ENCODE results near the gene TMEM126A.
"Not testable (repeated sequence)": the region's sequence is repeated elsewhere in the genome, so short reads cannot be mapped to it uniquely, and the experiment has no call there.

TMEM126A gene

DNA sequence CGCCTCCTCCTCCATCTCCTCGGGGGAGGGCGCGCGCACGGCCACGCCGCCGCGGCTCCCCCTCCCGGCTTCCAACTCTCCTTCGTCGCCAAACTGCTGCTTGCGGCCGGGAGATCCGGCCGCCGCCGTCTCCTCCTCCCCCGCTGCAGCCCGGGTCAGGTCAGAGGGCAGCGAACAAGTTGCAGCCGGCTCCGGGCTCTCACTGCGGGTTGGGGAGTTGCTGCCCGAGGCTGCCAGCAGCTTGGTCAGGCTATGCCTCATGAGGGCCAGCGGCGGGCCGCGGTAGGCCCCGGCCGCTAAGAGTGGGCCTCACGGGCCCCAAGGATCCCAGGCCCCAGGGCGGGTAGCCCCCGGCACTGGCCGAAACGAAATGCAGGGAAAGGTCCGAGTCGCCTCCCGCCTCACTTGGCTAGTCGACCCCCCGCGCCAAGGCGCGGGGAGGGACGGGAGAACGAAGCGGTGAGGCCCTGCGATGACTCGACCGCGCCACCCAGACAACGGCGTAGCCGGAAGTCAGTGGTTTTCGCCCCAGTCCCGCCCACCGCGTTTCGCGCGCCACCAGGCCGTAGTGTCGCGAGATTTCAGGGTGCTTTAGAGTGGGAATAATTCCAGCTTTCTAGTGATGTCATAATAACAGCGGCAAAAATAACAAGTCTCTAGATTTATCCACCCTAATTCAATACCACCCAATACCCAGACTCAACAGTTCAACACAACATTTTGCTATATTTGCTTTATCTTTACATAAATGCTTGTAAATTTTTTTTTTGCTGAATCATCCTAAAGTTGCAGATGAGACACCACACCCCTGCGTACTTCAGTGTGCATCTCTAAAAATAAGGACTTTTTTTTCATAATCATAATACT is 17.1 kb downstream of the TMEM126A start, which contains the start of gene CREBZF:
TSS of gene CREBZF (minus strand) at position 515 of the 867 bp plus-strand sequence. CDS start at position 261, 254 bp downstream.
- H3K27me3 ChIP-seq (ENCODE audit: insufficient read depth, low read length): no peaks in the 10 kb centered on the region
- H3K4me1 ChIP-seq (ENCODE audit: insufficient read depth, low read length): peaks cover 33% of the 10 kb centered on the region
- peak within 1 kb of the TSS; percentile 87 for H3K4me3 ChIP-seq (ENCODE audit: low read length)
- H3K36me3 ChIP-seq (ENCODE audit: insufficient read depth, low read length): peaks cover 27% of the 10 kb centered on the region
- H3K9me3 ChIP-seq (ENCODE audit: low read length): no peaks in the 10 kb centered on the region
- peak within 1 kb of the TSS; percentile 95 for H2AFZ ChIP-seq (ENCODE audit: low read depth, low read length)

DNA sequence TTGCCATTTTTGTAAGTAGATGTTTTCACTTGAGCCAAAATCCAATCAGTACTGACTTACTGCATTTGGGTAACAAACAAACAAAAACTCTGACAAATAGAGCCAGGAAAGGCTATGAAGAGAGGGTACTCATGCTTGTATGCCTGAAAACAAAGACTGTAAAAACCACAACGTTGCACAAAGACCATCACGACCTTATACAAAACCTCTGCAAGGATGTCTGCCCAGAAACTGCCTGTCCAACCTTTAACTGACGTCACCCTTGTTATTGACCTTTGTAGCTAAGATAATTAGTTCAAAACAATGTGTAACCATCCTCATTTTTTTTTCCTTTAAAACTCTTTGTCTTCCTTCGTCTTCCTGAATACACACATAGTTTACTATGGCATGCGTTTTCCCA is 18.0 kb downstream of the TMEM126A start:
- Histone ChIP-seq H3K27me3 (ENCODE audit: insufficient read depth, low read length) (no peaks in the 10 kb centered on the region), H3K4me1 (ENCODE audit: insufficient read depth, low read length) (peaks cover 24% of the 10 kb centered on the region), H3K36me3 (ENCODE audit: insufficient read depth, low read length) (peaks cover 18% of the 10 kb centered on the region), H3K4me3 (ENCODE audit: low read length) (peak overlapping the region; percentile 87), H3K9me3 (ENCODE audit: low read length) (no peaks in the 10 kb centered on the region), H2AFZ (ENCODE audit: low read depth, low read length) (peak overlapping the region; percentile 95)

DNA sequence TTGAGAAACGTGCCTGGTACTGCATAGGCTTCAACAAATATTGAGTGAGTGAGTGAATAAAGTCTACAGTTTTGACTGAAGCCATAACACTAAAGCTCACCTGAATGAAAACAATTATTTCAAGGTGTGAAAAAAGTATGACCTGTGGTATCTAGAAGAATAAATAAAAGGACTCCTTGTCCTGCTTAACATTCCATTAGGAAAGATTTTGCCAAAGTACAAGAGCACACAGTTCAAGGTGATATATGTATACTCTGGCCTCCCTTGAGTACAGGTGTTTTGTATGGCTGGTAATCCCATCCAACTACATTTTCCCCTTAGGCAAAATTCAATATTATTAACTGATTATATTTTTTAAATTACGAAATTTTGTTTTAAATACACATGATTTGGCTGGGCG is 18.9 kb downstream of the TMEM126A start:
- Histone ChIP-seq H2AFZ (ENCODE audit: low read depth, low read length) (no peak overlapping the region), H3K9me3 (ENCODE audit: low read length) (no peaks in the 10 kb centered on the region), H3K27me3 (ENCODE audit: insufficient read depth, low read length) (no peaks in the 10 kb centered on the region), H3K4me3 (ENCODE audit: low read length) (no peak overlapping the region), H3K4me1 (ENCODE audit: insufficient read depth, low read length) (peaks cover 16% of the 10 kb centered on the region), H3K36me3 (ENCODE audit: insufficient read depth, low read length) (peaks cover 11% of the 10 kb centered on the region)

DNA sequence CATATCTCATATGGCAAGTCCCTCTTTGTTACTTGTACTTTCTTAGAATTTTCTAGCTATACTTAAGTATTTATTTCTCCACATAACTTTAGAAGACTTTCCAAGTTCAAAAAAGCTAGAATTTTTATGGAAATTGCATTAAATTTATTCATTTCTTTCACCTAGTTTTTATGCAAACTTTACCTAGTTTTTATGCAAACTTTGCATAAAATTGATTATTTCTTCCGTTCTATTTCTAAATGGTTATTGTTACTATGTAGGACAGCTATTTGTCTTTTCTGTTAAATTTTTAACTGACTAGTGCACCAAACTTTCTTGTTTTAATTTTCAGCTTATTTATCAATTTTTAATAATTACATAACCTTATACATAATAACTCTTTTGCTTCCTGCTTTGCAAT is 20.4 kb downstream of the TMEM126A start:
- H3K36me3 ChIP-seq (ENCODE audit: insufficient read depth, low read length): peaks cover 1% of the 10 kb centered on the region
- H3K4me3 ChIP-seq (ENCODE audit: low read length): no peak overlapping the region
- peaks cover 5% of the 10 kb centered on the region for H3K4me1 ChIP-seq (ENCODE audit: insufficient read depth, low read length)
- H3K9me3 ChIP-seq (ENCODE audit: low read length): peaks cover 3% of the 10 kb centered on the region
- H3K27me3 ChIP-seq (ENCODE audit: insufficient read depth, low read length): no peaks in the 10 kb centered on the region
- no peak overlapping the region for H2AFZ ChIP-seq (ENCODE audit: low read depth, low read length)

DNA sequence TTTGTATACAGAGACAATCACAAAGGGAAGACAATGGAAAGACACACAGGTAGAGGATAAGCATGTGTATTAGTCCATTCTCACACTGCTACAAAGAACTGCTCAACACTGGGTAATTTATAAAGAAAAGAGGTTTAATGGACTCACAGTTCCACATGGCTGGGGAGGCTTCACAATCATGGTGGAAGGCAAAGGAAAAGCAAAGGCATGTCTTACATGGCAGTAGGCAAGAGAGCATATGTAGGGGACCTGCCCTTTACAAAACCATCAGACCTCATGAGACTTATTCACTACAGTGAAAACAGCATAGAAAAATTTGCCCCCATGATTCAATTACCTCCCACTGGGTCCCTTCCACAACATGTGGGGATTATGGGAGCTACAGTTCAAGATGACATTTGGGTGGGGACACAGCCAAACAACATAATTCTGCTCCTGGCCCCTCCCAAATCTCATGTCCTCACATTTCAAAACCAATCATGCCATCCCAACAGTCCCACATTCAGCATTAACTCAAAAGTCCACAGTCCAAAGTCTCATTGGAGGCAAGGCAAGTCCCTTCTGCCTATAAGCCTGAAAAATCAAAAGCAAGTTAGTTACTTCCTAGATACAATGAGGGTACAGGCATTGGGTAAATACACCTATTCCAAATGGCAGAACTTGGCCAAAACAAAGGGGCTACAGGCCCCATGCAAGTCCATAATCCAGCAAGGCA is 23.3 kb downstream of the TMEM126A start:
- H3K4me3 ChIP-seq (ENCODE audit: low read length); H3K36me3 ChIP-seq (ENCODE audit: insufficient read depth, low read length); H2AFZ ChIP-seq (ENCODE audit: low read depth, low read length); H3K27me3 ChIP-seq (ENCODE audit: insufficient read depth, low read length); H3K4me1 ChIP-seq (ENCODE audit: insufficient read depth, low read length); H3K9me3 ChIP-seq (ENCODE audit: low read length): not testable (repeated sequence)

DNA sequence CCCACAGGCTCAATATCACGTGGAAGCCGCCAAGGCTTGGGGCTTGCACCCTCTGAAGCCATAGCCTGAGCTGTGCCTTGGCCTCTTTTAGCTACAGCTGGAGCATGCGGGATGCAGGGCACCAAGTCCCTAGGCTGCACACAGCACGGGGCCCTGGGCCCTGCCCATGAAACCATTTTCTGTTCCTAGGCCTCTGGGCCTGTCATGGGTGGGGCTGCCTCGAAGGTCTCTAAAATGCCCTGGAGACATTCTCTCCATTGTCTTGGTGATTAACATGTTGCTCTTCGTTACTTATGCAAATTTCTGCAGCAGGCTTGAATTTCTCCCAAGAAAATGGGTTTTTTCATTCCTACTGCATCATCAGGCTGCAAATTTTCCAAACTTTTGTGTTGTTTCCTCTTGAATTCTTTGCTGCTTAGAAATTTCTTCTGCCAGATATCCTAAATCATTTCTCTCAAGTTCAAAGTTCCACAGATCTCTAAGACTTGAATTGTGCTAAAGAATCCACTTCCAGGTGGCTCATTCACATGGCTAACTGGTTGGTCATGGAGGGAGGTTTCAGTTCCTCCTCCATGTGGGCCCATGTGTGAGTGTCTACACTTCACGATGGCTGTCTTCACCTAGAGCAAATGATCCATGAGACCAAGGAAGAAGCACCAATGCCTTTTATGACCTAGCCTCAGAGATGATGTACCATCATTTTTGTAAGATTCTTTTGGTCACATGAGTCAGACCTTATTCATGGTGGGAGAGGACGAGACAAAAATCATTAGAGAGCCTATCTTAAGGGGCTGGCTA is 24.5 kb downstream of the TMEM126A start:
- Histone ChIP-seq H2AFZ (ENCODE audit: low read depth, low read length) (no peak overlapping the region), H3K36me3 (ENCODE audit: insufficient read depth, low read length) (no peaks in the 10 kb centered on the region), H3K4me3 (ENCODE audit: low read length) (no peak overlapping the region), H3K4me1 (ENCODE audit: insufficient read depth, low read length) (no peaks in the 10 kb centered on the region), H3K27me3 (ENCODE audit: insufficient read depth, low read length) (peaks cover 4% of the 10 kb centered on the region), H3K9me3 (ENCODE audit: low read length) (peaks cover 3% of the 10 kb centered on the region)

- no peak overlapping the region for H3K4me3 ChIP-seq (ENCODE audit: low read length)
- peaks cover 3% of the 10 kb centered on the region for H3K9me3 ChIP-seq (ENCODE audit: low read length)
- H3K4me1 ChIP-seq (ENCODE audit: insufficient read depth, low read length): no peaks in the 10 kb centered on the region
- H3K36me3 ChIP-seq (ENCODE audit: insufficient read depth, low read length): no peaks in the 10 kb centered on the region
- H3K27me3 ChIP-seq (ENCODE audit: insufficient read depth, low read length): peaks cover 4% of the 10 kb centered on the region
- H2AFZ ChIP-seq (ENCODE audit: low read depth, low read length): no peak overlapping the region
Measured at GRCh38 chr11:85673393-85673792, 25.6 kb downstream of the TMEM126A start.

GRCh38 chr11:85679576-85679975 is 31.8 kb downstream of the TMEM126A start:
- Histone ChIP-seq H3K9me3 (ENCODE audit: low read length) (no peaks in the 10 kb centered on the region), H3K4me3 (ENCODE audit: low read length) (no peak overlapping the region), H2AFZ (ENCODE audit: low read depth, low read length) (no peak overlapping the region), H3K27me3 (ENCODE audit: insufficient read depth, low read length) (no peaks in the 10 kb centered on the region), H3K36me3 (ENCODE audit: insufficient read depth, low read length) (no peaks in the 10 kb centered on the region), H3K4me1 (ENCODE audit: insufficient read depth, low read length) (no peaks in the 10 kb centered on the region)

- Histone ChIP-seq H3K4me1 (ENCODE audit: insufficient read depth, low read length) (no peaks in the 10 kb centered on the region), H3K9me3 (ENCODE audit: low read length) (no peaks in the 10 kb centered on the region), H3K36me3 (ENCODE audit: insufficient read depth, low read length) (no peaks in the 10 kb centered on the region), H3K27me3 (ENCODE audit: insufficient read depth, low read length) (no peaks in the 10 kb centered on the region), H3K4me3 (ENCODE audit: low read length) (no peak overlapping the region), H2AFZ (ENCODE audit: low read depth, low read length) (no peak overlapping the region)
Measured at GRCh38 chr11:85680897-85681296, 33.1 kb downstream of the TMEM126A start.

- Histone ChIP-seq H3K4me1 (ENCODE audit: insufficient read depth, low read length) (no peaks in the 10 kb centered on the region), H3K27me3 (ENCODE audit: insufficient read depth, low read length) (no peaks in the 10 kb centered on the region), H2AFZ (ENCODE audit: low read depth, low read length) (no peak overlapping the region), H3K4me3 (ENCODE audit: low read length) (no peak overlapping the region), H3K36me3 (ENCODE audit: insufficient read depth, low read length) (no peaks in the 10 kb centered on the region), H3K9me3 (ENCODE audit: low read length) (no peaks in the 10 kb centered on the region)
Measured at GRCh38 chr11:85682330-85683305, 34.9 kb downstream of the TMEM126A start.

- no peak overlapping the region for H3K4me3 ChIP-seq (ENCODE audit: low read length)
- no peaks in the 10 kb centered on the region for H3K9me3 ChIP-seq (ENCODE audit: low read length)
- H3K4me1 ChIP-seq (ENCODE audit: insufficient read depth, low read length): no peaks in the 10 kb centered on the region
- no peaks in the 10 kb centered on the region for H3K27me3 ChIP-seq (ENCODE audit: insufficient read depth, low read length)
- H2AFZ ChIP-seq (ENCODE audit: low read depth, low read length): no peak overlapping the region
- no peaks in the 10 kb centered on the region for H3K36me3 ChIP-seq (ENCODE audit: insufficient read depth, low read length)
Measured at GRCh38 chr11:85685125-85685819, 37.5 kb downstream of the TMEM126A start.
